HepG2 (cell line): ENCODE data around the gene TULP4. TPM values are rescaled to one million over a fixed set of nuclear protein-coding genes. Genes with fewer than 3 reads are reported as not detected.

ENCODE experiments used
- CAMTA2 ChIP-seq: sonication (generic); formaldehyde crosslinking; IDR thresholded peaks from 2 replicates; pipeline ENCODE4 v1.4.0; 2020; ENCODE audit warnings: mild to moderate bottlenecking, missing genetic modification reagents, borderline replicate concordance
- CBX5 ChIP-seq: sonication (generic); formaldehyde crosslinking; IDR thresholded peaks from 2 replicates; pipeline ENCODE4 v1.4.0; 2020; ENCODE audit warnings: missing genetic modification reagents, borderline replicate concordance
- ESRRA ChIP-seq: sonication (generic); formaldehyde crosslinking; IDR thresholded peaks from 2 replicates; pipeline ENCODE4 v1.5.1; 2020; ENCODE audit warnings: mild to moderate bottlenecking, low read depth, missing genetic modification reagents
- FOXK1 ChIP-seq: sonication (generic); formaldehyde crosslinking; IDR thresholded peaks from 2 replicates; pipeline ENCODE4 v1.4.0; 2020; ENCODE audit warnings: low read depth, missing genetic modification reagents, borderline replicate concordance
- HNRNPUL1 ChIP-seq: fragments of 200-400 bp; formaldehyde crosslinking; IDR thresholded peaks from 2 replicates; pipeline ENCODE4 v1.6.1; 2017; ENCODE audit warnings: low read depth, mild to moderate bottlenecking, low read length, moderate library complexity
- ISL2 ChIP-seq: sonication (generic); formaldehyde crosslinking; IDR thresholded peaks from 2 replicates; pipeline ENCODE4 v1.5.0; 2020; ENCODE audit warnings: missing genetic modification reagents
- KDM1A ChIP-seq: IDR thresholded peaks from 2 replicates; pipeline ENCODE4 v1.6.1; 2016; ENCODE audit warnings: missing compliant biosample characterization
- KDM6A ChIP-seq: IDR thresholded peaks from 2 replicates; pipeline ENCODE4 v1.6.1; 2016; ENCODE audit warnings: low read depth
- KLF9 ChIP-seq: IDR thresholded peaks from 2 replicates; pipeline ENCODE4 v1.6.1; 2016; ENCODE audit warnings: low read depth
- KMT2A ChIP-seq: sonication (generic); formaldehyde crosslinking; IDR thresholded peaks from 2 replicates; pipeline ENCODE4 v1.4.0; 2020; ENCODE audit warnings: missing genetic modification reagents
- MBD4 ChIP-seq: IDR thresholded peaks from 2 replicates; pipeline ENCODE4 v1.6.1; 2012; ENCODE audit warnings: low read length, inconsistent platforms, borderline replicate concordance
- NFE2 ChIP-seq: sonication (generic); formaldehyde crosslinking; IDR thresholded peaks from 2 replicates; pipeline ENCODE4 v1.4.0; 2020; ENCODE audit warnings: missing genetic modification reagents
- RELA ChIP-seq: sonication (generic); formaldehyde crosslinking; IDR thresholded peaks from 2 replicates; pipeline ENCODE4 v1.4.0; 2020; ENCODE audit warnings: missing genetic modification reagents
- SIX1 ChIP-seq: sonication (generic); formaldehyde crosslinking; IDR thresholded peaks from 2 replicates; pipeline ENCODE4 v1.4.0; 2020; ENCODE audit warnings: missing genetic modification reagents, borderline replicate concordance
- SOX6 ChIP-seq, 2 experiments: fragments of 450-650 bp in 1 of 2; sonication (generic) in 1 of 2; formaldehyde crosslinking in 1 of 2; IDR thresholded peaks; 2 replicates each; pipeline versions ENCODE4 v1.4.0 to v1.6.1; 2017 to 2020; ENCODE audit warnings: antibody characterized with exemption in 1 of 2, mild to moderate bottlenecking in 1 of 2, missing genetic modification reagents in 1 of 2
- SP2 ChIP-seq: sonication (generic); formaldehyde crosslinking; IDR thresholded peaks from 2 replicates; pipeline ENCODE4 v1.5.1; 2020; ENCODE audit warnings: mild to moderate bottlenecking, missing genetic modification reagents
- SSRP1 ChIP-seq: IDR thresholded peaks from 2 replicates; pipeline ENCODE4 v1.6.1; 2016; ENCODE audit warnings: control low read depth
- TARDBP ChIP-seq: sonication (generic); formaldehyde crosslinking; IDR thresholded peaks from 2 replicates; pipeline ENCODE4 v1.8.0; 2022; ENCODE audit warnings: mild to moderate bottlenecking, missing genetic modification reagents
- TBX2 ChIP-seq: sonication (generic); formaldehyde crosslinking; IDR thresholded peaks from 2 replicates; pipeline ENCODE4 v1.5.0; 2020; ENCODE audit warnings: missing genetic modification reagents, mild to moderate bottlenecking, borderline replicate concordance
- ZMYM4 ChIP-seq: sonication (generic); formaldehyde crosslinking; IDR thresholded peaks from 2 replicates; pipeline ENCODE4 v1.8.1; 2023; ENCODE audit warnings: mild to moderate bottlenecking, missing genetic modification reagents
- ZNF282 ChIP-seq: fragments of 450-650 bp; IDR thresholded peaks from 2 replicates; pipeline ENCODE4 v1.6.1; 2018; ENCODE audit not compliant: partially characterized antibody
- ZNF331 ChIP-seq: sonication (generic); formaldehyde crosslinking; IDR thresholded peaks from 2 replicates; pipeline ENCODE4 v1.4.0; 2020; ENCODE audit warnings: missing genetic modification reagents
- ZNF703 ChIP-seq: sonication (generic); formaldehyde crosslinking; IDR thresholded peaks from 2 replicates; pipeline ENCODE4 v1.5.1; 2020; ENCODE audit warnings: missing genetic modification reagents, mild to moderate bottlenecking, moderate library complexity, borderline replicate concordance
- ZNF780A ChIP-seq: sonication (generic); formaldehyde crosslinking; IDR thresholded peaks from 2 replicates; pipeline ENCODE4 v1.8.0; 2022; ENCODE audit warnings: mild to moderate bottlenecking, missing genetic modification reagents, moderate library complexity
- ZSCAN25 ChIP-seq: sonication (generic); formaldehyde crosslinking; IDR thresholded peaks from 2 replicates; pipeline ENCODE4 v1.8.0; 2022; ENCODE audit warnings: mild to moderate bottlenecking, missing genetic modification reagents
- polyA plus RNA-seq, 8 experiments: library from polyadenylated mRNA; depleted of rRNA in 3 of 8; stranded (reverse) in 7 of 8; unstranded in 1 of 8; fragments of >200 nt; fragmentation: Illumina TruSeq in 4 of 8; extraction: Trizol in 4 of 8; gene quantifications; 2 replicates each; pipeline versions ENCODE4 v1.2.1 to v1.2.3, GENCODE V29; 2011 to 2016; ENCODE audit warnings: low read depth in 4 of 8, missing spikeins in 1 of 8, mixed read lengths in 1 of 8; ENCODE audit not compliant: insufficient read depth in 1 of 8
- total RNA-seq, 5 experiments: library from RNA; depleted of rRNA; stranded (reverse); fragments of >200 nt; fragmentation: Illumina TruSeq; extraction: Trizol; gene quantifications; 2 replicates each; pipeline ENCODE4 v1.2.3, GENCODE V29; 2016; ENCODE audit warnings: low read depth in 1 of 5
- TF ChIP-seq, protein P1 (sequence below): sonication (generic); formaldehyde crosslinking; IDR thresholded peaks from 2 replicates; pipeline ENCODE4 v1.5.0; 2020; ENCODE audit warnings: missing genetic modification reagents
- TF ChIP-seq, protein P2 (sequence below): sonication (generic); formaldehyde crosslinking; IDR thresholded peaks from 2 replicates; pipeline ENCODE4 v1.9.0; 2022; ENCODE audit warnings: missing genetic modification reagents, mild to moderate bottlenecking, borderline replicate concordance
- TF ChIP-seq, protein P3 (sequence below): sonication (generic); formaldehyde crosslinking; IDR thresholded peaks from 2 replicates; pipeline ENCODE4 v1.4.0; 2020; ENCODE audit warnings: low read depth, mild to moderate bottlenecking, missing genetic modification reagents

The TULP4 gene
- total and polyA plus RNA-seq, 2 of the 13 experiments (the other 11 are each of a cell fraction or from before 2014, with no cell fraction given) = 21.1 to 122 TPM

DNA sequence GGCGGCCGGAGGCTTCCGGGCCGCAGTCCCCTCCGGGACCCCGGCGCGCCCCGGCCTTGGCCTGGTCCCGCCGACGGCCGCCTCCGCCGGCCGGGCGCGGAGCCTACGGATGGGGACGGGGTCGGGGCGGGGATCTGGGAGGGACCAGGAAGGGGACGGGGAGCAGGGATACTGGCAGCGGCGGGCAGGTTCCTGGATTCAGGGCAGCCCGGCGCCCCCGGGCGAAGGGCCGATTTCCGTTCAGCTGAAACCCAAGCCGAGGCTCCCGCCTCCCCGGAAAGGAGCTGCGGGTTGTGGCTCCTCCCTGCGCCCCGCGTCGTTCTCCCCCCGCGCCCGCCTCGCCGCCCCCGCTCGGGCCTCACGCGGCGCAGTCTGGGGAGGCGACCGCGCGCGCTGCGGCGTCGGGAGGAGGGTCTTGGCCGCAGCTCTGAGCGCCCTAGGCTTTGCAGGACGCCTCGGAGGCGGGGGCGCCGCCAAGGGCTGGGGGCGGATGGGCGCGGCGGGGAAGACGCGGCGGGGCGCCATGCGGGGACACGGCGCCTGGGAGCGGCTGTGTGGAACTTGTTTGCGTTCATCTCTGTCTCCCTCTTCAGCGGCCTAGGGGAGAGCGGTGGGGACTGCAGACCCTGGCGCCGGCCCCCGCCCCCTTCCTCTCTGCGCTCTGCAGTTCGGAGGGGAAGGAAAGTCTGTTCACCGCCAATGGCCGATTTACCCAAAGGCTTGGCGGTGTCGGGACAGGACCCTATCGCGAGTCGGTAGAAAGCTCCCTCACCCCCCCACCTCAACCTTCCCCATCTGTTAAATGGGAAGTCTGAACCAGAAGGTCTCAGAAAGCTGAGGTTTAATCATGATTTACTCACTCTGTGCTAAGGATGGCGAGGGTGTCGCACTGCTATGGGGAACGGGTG is 224.9 kb downstream of the TULP4 start (continued):
- TF ChIP-seq ZMYM4 = peak; percentile 82
- no peak for TF ChIP-seq ZNF282
- no peak for TF ChIP-seq KDM6A (CRISPR knock-in tag)
- no peak for TF ChIP-seq HNRNPUL1
- TF ChIP-seq, protein P1, sequence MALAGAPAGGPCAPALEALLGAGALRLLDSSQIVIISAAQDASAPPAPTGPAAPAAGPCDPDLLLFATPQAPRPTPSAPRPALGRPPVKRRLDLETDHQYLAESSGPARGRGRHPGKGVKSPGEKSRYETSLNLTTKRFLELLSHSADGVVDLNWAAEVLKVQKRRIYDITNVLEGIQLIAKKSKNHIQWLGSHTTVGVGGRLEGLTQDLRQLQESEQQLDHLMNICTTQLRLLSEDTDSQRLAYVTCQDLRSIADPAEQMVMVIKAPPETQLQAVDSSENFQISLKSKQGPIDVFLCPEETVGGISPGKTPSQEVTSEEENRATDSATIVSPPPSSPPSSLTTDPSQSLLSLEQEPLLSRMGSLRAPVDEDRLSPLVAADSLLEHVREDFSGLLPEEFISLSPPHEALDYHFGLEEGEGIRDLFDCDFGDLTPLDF = no peak
- TF ChIP-seq KMT2A = no peak
- no peak for TF ChIP-seq SSRP1
- TF ChIP-seq CBX5 (CRISPR knock-in tag) = no peak
- TF ChIP-seq RELA (CRISPR knock-in tag) = no peak
- peak; percentile 89 for TF ChIP-seq KDM1A (CRISPR knock-in tag)
- TF ChIP-seq KLF9 = no peak
- TF ChIP-seq, protein P2, sequence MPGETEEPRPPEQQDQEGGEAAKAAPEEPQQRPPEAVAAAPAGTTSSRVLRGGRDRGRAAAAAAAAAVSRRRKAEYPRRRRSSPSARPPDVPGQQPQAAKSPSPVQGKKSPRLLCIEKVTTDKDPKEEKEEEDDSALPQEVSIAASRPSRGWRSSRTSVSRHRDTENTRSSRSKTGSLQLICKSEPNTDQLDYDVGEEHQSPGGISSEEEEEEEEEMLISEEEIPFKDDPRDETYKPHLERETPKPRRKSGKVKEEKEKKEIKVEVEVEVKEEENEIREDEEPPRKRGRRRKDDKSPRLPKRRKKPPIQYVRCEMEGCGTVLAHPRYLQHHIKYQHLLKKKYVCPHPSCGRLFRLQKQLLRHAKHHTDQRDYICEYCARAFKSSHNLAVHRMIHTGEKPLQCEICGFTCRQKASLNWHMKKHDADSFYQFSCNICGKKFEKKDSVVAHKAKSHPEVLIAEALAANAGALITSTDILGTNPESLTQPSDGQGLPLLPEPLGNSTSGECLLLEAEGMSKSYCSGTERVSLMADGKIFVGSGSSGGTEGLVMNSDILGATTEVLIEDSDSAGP (CRISPR knock-in tag) = peak; percentile 2; the same call in 1 of the 2 replicates
- TF ChIP-seq CAMTA2 (CRISPR knock-in tag) = 0 out of 2 replicates have a peak, but pooled peaks have one; percentile 37
- peak; percentile 50; the same call in 1 of the 2 replicates for TF ChIP-seq ZSCAN25 (CRISPR knock-in tag)
- no peak for TF ChIP-seq NFE2 (CRISPR knock-in tag)
- peak; percentile 62; the same call in 1 of the 2 replicates for TF ChIP-seq ZNF331
- TF ChIP-seq ESRRA (CRISPR knock-in tag) = no peak
- TF ChIP-seq ZNF780A (CRISPR knock-in tag) = no peak
- TF ChIP-seq, protein P3, sequence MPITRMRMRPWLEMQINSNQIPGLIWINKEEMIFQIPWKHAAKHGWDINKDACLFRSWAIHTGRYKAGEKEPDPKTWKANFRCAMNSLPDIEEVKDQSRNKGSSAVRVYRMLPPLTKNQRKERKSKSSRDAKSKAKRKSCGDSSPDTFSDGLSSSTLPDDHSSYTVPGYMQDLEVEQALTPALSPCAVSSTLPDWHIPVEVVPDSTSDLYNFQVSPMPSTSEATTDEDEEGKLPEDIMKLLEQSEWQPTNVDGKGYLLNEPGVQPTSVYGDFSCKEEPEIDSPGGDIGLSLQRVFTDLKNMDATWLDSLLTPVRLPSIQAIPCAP (CRISPR knock-in tag) = 0 out of 2 replicates have a peak, but pooled peaks have one; percentile 21
- no peak; the same call in 1 of the 2 replicates for TF ChIP-seq ISL2
- TF ChIP-seq SOX6 (IDR thresholded peaks at IDR 0.05) = no peak
- TF ChIP-seq SOX6 (CRISPR knock-in tag; IDR thresholded peaks at IDR 0.05) = peak; percentile 9; the same call in 1 of the 2 replicates
- peak; percentile 90 for TF ChIP-seq SIX1 (CRISPR knock-in tag)
- no peak for TF ChIP-seq MBD4
- TF ChIP-seq ZNF703 (CRISPR knock-in tag) = 0 out of 2 replicates have a peak, but pooled peaks have one; percentile 10
- peak; percentile 38; the same call in 1 of the 2 replicates for TF ChIP-seq TARDBP
- TF ChIP-seq FOXK1 (CRISPR knock-in tag) = no peak; the same call in 1 of the 2 replicates
- TF ChIP-seq SP2 (CRISPR knock-in tag) = peak; percentile 56; the same call in 1 of the 2 replicates
- no peak; the same call in 1 of the 2 replicates for TF ChIP-seq TBX2
